HG03139 (cell line): Measurements from ENCODE around the gene ZIC1.

Source experiments
- ATAC-seq: cut with Tn5 transposase; IDR thresholded peaks from one replicate; pipeline ENCODE4 v1.9.1; 2021; ENCODE audit not compliant: unreplicated experiment

Gene ZIC1

GRCh38 chr3:147408188-147409100 lies 721 bp upstream of the ZIC1 start:
- no peak for ATAC-seq

- ATAC-seq, result no peak
Measured at GRCh38 chr3:147410116-147410525, 956 bp downstream of the ZIC1 start.

GRCh38 chr3:147410526-147411237 lies 1.5 kb downstream of the ZIC1 start:
- ATAC-seq, result no peak

GRCh38 chr3:147411238-147411814 lies 2.2 kb downstream of the ZIC1 start:
- ATAC-seq, result no peak

- ATAC-seq, result no peak
Measured at GRCh38 chr3:147411815-147412241, 2.7 kb downstream of the ZIC1 start.

GRCh38 chr3:147412261-147412916 lies 3.2 kb downstream of the ZIC1 start:
- ATAC-seq, result no peak

GRCh38 chr3:147412917-147413685 lies 3.9 kb downstream of the ZIC1 start:
- ATAC-seq, result no peak

- no peak for ATAC-seq
Measured at GRCh38 chr3:147413686-147414389, 4.7 kb downstream of the ZIC1 start.

GRCh38 chr3:147414390-147415138 lies 5.4 kb downstream of the ZIC1 start:
- no peak for ATAC-seq

GRCh38 chr3:147415286-147415685 lies 6.1 kb downstream of the ZIC1 start:
- ATAC-seq, result no peak

- no peak for ATAC-seq
Measured at GRCh38 chr3:147415874-147416273, 6.7 kb downstream of the ZIC1 start.

GRCh38 chr3:147416931-147417330 lies 7.8 kb downstream of the ZIC1 start:
- no peak for ATAC-seq

- no peak for ATAC-seq
Measured at GRCh38 chr3:147417551-147418295, 8.6 kb downstream of the ZIC1 start.

- ATAC-seq, result no peak
Measured at GRCh38 chr3:147418371-147418781, 9.2 kb downstream of the ZIC1 start.

GRCh38 chr3:147418808-147419701 lies 9.9 kb downstream of the ZIC1 start:
- no peak for ATAC-seq

GRCh38 chr3:147419781-147420224 lies 10.6 kb downstream of the ZIC1 start:
- ATAC-seq, result no peak
